K562 (cell line): ENCODE data around the gene CPHXL2. TPM values are rescaled to one million over a fixed set of nuclear protein-coding genes. Genes with fewer than 3 reads are reported as not detected.
A peak's percentile ranks its signal among the peaks of the same experiment; 100 is the strongest.

ENCODE experiments used
- CHCHD3 ChIP-seq: fragments of 250-450 bp; sonication (Bioruptor Pico); IDR thresholded peaks from 2 replicates; pipeline ENCODE4 v2.1.2; 2022; ENCODE audit warnings: mild to moderate bottlenecking
- CHD2 ChIP-seq: IDR thresholded peaks from 2 replicates; pipeline ENCODE4 v1.6.1; 2011; ENCODE audit warnings: low read depth, low read length
- HMG20A ChIP-seq: fragments of 450-650 bp; formaldehyde crosslinking; conservative IDR thresholded peaks from 2 replicates; pipeline ENCODE4 v1.4.0; 2020; ENCODE audit warnings: mild to moderate bottlenecking, mixed read lengths
- KAT8 ChIP-seq: fragments of 450-650 bp; IDR thresholded peaks from 2 replicates; pipeline ENCODE4 v1.6.1; 2016; ENCODE audit warnings: low read depth, mild to moderate bottlenecking
- KHSRP ChIP-seq: fragments of 450-650 bp; IDR thresholded peaks from 2 replicates; pipeline ENCODE4 v1.6.1; 2017
- L3MBTL2 ChIP-seq: fragments of 450-650 bp; IDR thresholded peaks from 2 replicates; pipeline ENCODE4 v1.6.1; 2016; ENCODE audit warnings: mild to moderate bottlenecking, moderate library complexity
- MBD2 ChIP-seq: sonication (generic); IDR thresholded peaks from 2 replicates; pipeline ENCODE4 v1.6.1; 2016; ENCODE audit warnings: low read depth, borderline replicate concordance
- MECOM ChIP-seq: fragments of 250-450 bp; sonication (Bioruptor Pico); IDR thresholded peaks from 2 replicates; pipeline ENCODE4 v1.8.0; 2022; ENCODE audit warnings: inconsistent platforms
- SMARCA4 ChIP-seq: fragments of 450-650 bp; IDR thresholded peaks from 2 replicates; pipeline ENCODE4 v1.6.1; 2016
- SNRNP70 ChIP-seq: fragments of 200-400 bp; formaldehyde crosslinking; optimal IDR thresholded peaks from 2 replicates; pipeline ENCODE3; 2017; ENCODE audit warnings: low read depth, low read length
- TAF9B ChIP-seq: fragments of 450-650 bp; IDR thresholded peaks from 2 replicates; pipeline ENCODE4 v1.6.1; 2018; ENCODE audit warnings: mild to moderate bottlenecking; ENCODE audit not compliant: partially characterized antibody
- TEAD1 ChIP-seq, 2 experiments: fragments of 450-650 bp in 1 of 2; sonication (generic) in 1 of 2; formaldehyde crosslinking; IDR thresholded peaks; 2 replicates each; pipeline versions ENCODE4 v1.4.0 to v1.8.0; 2020 to 2022; ENCODE audit warnings: mild to moderate bottlenecking in 2 of 2, missing genetic modification reagents in 1 of 2
- TFAM ChIP-seq: fragments of 250-450 bp; sonication (Bioruptor Pico); conservative IDR thresholded peaks from 2 replicates; pipeline ENCODE4 v1.5.0; 2021; ENCODE audit warnings: mild to moderate bottlenecking, moderate library complexity
- U2AF2 ChIP-seq: fragments of 200-400 bp; formaldehyde crosslinking; optimal IDR thresholded peaks from 2 replicates; pipeline ENCODE3; 2017; ENCODE audit warnings: low read depth, mild to moderate bottlenecking, low read length
- ZNF217 ChIP-seq: sonication (generic); formaldehyde crosslinking; IDR thresholded peaks from 2 replicates; pipeline ENCODE4 v1.8.0; 2022; ENCODE audit warnings: mild to moderate bottlenecking, missing genetic modification reagents
- ZNF511 ChIP-seq: sonication (generic); formaldehyde crosslinking; IDR thresholded peaks from 2 replicates; pipeline ENCODE4 v1.8.0; 2022; ENCODE audit warnings: mild to moderate bottlenecking, missing genetic modification reagents
- polyA plus RNA-seq, 8 experiments: library from polyadenylated mRNA; depleted of rRNA in 4 of 8; stranded (reverse) in 5 of 8; unstranded in 3 of 8; fragments of >200 nt; fragmentation: Nextera tagmentation in 2 of 8; fragmentation: Illumina TruSeq in 1 of 8; extraction: Ambion mirVana in 2 of 8; extraction: Trizol in 1 of 8; gene quantifications; 2 replicates each; pipeline versions ENCODE4 v1.2.1 to v1.2.3, GENCODE V29; 2011 to 2014; ENCODE audit warnings: inconsistent platforms in 1 of 8, missing spikeins in 1 of 8
- total RNA-seq, 7 experiments: library from RNA; depleted of rRNA in 6 of 7; stranded (reverse); fragments of >200 nt in 6 of 7; fragmentation: Illumina TruSeq in 2 of 7; extraction: Trizol in 2 of 7; gene quantifications; 2 replicates each; pipeline versions ENCODE4 v1.2.1 to v1.2.3, GENCODE V29; 2011 to 2021; ENCODE audit warnings: low replicate concordance in 1 of 7
- TF ChIP-seq, protein P1 (sequence below): fragments of 450-650 bp; formaldehyde crosslinking; IDR thresholded peaks from 2 replicates; pipeline ENCODE4 v1.4.0; 2022; ENCODE audit warnings: missing genetic modification characterization
- TF ChIP-seq, protein P2 (sequence below): fragments of 250-450 bp; sonication (Bioruptor Pico); IDR thresholded peaks from 2 replicates; pipeline ENCODE4 v1.8.0; 2021; ENCODE audit warnings: borderline replicate concordance, mild to moderate bottlenecking, moderate library complexity; ENCODE audit not compliant: poor library complexity, severe bottlenecking
- TF ChIP-seq, protein P3 (sequence below): sonication (generic); formaldehyde crosslinking; IDR thresholded peaks from 2 replicates; pipeline ENCODE4 v1.9.0; 2022; ENCODE audit warnings: mild to moderate bottlenecking, missing genetic modification reagents

The CPHXL2 gene
- total and polyA plus RNA-seq, 9 of the 15 experiments (the other 6 are each of a cell fraction or from before 2014, with no cell fraction given), result not detected

GRCh38 chr16:75622761-75623605, 53.8 kb downstream of the CPHXL2 start, which contains the start of gene ADAT1 (continued):
- TF ChIP-seq, protein P1, sequence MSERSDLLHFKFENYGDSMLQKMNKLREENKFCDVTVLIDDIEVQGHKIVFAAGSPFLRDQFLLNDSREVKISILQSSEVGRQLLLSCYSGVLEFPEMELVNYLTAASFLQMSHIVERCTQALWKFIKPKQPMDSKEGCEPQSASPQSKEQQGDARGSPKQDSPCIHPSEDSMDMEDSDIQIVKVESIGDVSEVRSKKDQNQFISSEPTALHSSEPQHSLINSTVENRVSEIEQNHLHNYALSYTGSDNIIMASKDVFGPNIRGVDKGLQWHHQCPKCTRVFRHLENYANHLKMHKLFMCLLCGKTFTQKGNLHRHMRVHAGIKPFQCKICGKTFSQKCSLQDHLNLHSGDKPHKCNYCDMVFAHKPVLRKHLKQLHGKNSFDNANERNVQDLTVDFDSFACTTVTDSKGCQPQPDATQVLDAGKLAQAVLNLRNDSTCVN (CRISPR knock-in tag), result no peak
- TF ChIP-seq U2AF2, result no peak
- TF ChIP-seq HMG20A (CRISPR knock-in tag), result no peak
- no peak for TF ChIP-seq TFAM (CRISPR knock-in tag)
- TF ChIP-seq, protein P2, sequence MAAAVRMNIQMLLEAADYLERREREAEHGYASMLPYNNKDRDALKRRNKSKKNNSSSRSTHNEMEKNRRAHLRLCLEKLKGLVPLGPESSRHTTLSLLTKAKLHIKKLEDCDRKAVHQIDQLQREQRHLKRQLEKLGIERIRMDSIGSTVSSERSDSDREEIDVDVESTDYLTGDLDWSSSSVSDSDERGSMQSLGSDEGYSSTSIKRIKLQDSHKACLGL, result peak; percentile 74
- TF ChIP-seq, protein P3, sequence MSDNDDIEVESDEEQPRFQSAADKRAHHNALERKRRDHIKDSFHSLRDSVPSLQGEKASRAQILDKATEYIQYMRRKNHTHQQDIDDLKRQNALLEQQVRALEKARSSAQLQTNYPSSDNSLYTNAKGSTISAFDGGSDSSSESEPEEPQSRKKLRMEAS (CRISPR knock-in tag), result peak; percentile 81
- peak; percentile 94 for TF ChIP-seq L3MBTL2
- peak; percentile 91 for TF ChIP-seq KHSRP
- TF ChIP-seq CHCHD3 (CRISPR knock-in tag), result no peak
- TF ChIP-seq MECOM (CRISPR knock-in tag), result no peak
- no peak for TF ChIP-seq ZNF217 (CRISPR knock-in tag)
- TF ChIP-seq CHD2, result peak; percentile 98
- 0 out of 2 replicates have a peak, but pooled peaks have one; percentile 48 for TF ChIP-seq ZNF511 (CRISPR knock-in tag)
- TF ChIP-seq TEAD1 (CRISPR knock-in tag; IDR thresholded peaks at IDR 0.05), result peak; percentile 54 to 62; a peak in 1 of 4 replicates
- peak; percentile 31 for TF ChIP-seq TAF9B
- no peak for TF ChIP-seq SNRNP70
- no peak for TF ChIP-seq KAT8
- TF ChIP-seq MBD2, result peak; percentile 81; the same call in 1 of the 2 replicates
- no peak for TF ChIP-seq SMARCA4
